Nasal cavity respiratory epithelium epithelial cell of viscerocranial mucosa (primary cell): ENCODE measurements around the gene APCDD1. TPM values are rescaled to one million over a fixed set of nuclear protein-coding genes. Genes with fewer than 3 reads are reported as not detected.

Experiments used
- total RNA-seq: library from RNA; depleted of rRNA; stranded (reverse); fragments of >200 nt; gene quantifications from 2 replicates; pipeline ENCODE4 v1.2.3, GENCODE V29; 2014

Gene APCDD1
- not detected in 2 replicates for total RNA-seq

GRCh38 chr18:10453806-10454680 is at the start of gene APCDD1:
APCDD1 (plus strand) TSS chr18:10454635; CDS start chr18:10454982, 347 bp downstream.

GRCh38 chr18:10525697-10526560 is 71.5 kb downstream of the APCDD1 start, which contains the start of gene NAPG:
NAPG (plus strand) TSS chr18:10526027; CDS start chr18:10526103, 76 bp downstream.

Other genes with a start within 250 kb of the APCDD1 start
- 46.8 and 48.8 TPM in 2 replicates for gene NAPG, start 71.4 kb downstream of the APCDD1 start, total RNA-seq